Central memory CD8-positive, alpha-beta T cell (primary cell): ENCODE data around the gene DMGDH.
"Not testable (repeated sequence)": the region's sequence is repeated elsewhere in the genome, so short reads cannot be mapped to it uniquely, and the experiment has no call there.

Experiments used
- ATAC-seq: fragments of 150-1000 bp; cut with Tn5 transposase; replicated peaks from 2 replicates; pipeline ENCODE4 v1.10.0; 2022; ENCODE audit warnings: mild to moderate bottlenecking, moderate FRiP score, moderate number of reproducible peaks; ENCODE audit not compliant: poor library complexity, severe bottlenecking; ENCODE audit errors: extremely low read depth
- DNase-seq, 2 donors: peaks; one replicate each; pipeline ENCODE4 v3.0.0; 2021; ENCODE audit warnings: low spot score in 2 of 2
- H3K27ac Mint-ChIP-seq: one replicate; pipeline ENCODE4 v1.8.0; 2022; ENCODE audit warnings: low read depth, mild to moderate bottlenecking, moderate library complexity, mixed read lengths
- H3K27me3 Mint-ChIP-seq: one replicate; pipeline ENCODE4 v1.8.0; 2022; ENCODE audit warnings: mixed read lengths
- H3K36me3 Mint-ChIP-seq: one replicate; pipeline ENCODE4 v1.8.0; 2022; ENCODE audit warnings: mild to moderate bottlenecking, moderate library complexity, mixed read lengths; ENCODE audit not compliant: insufficient read depth
- H3K4me1 Mint-ChIP-seq: one replicate; pipeline ENCODE4 v1.8.0; 2022; ENCODE audit warnings: mixed read lengths
- H3K4me3 Mint-ChIP-seq: one replicate; pipeline ENCODE4 v1.8.0; 2022; ENCODE audit warnings: mild to moderate bottlenecking, moderate library complexity, mixed read lengths
- H3K9me3 Mint-ChIP-seq: one replicate; pipeline ENCODE4 v1.8.0; 2022; ENCODE audit warnings: mixed read lengths

Gene DMGDH

GRCh38 chr5:78997090-78997489 lies 72.4 kb downstream of the DMGDH start:
- peaks cover 36% of the 10 kb centered on the region for H3K27me3 Mint-ChIP-seq
- no peaks in the 10 kb centered on the region for H3K4me1 Mint-ChIP-seq
- no peaks in the 10 kb centered on the region for H3K9me3 Mint-ChIP-seq
- ATAC-seq (no peak), DNase-seq (no peak)
- H3K4me3 Mint-ChIP-seq: no peak overlapping the region
- no peaks in the 10 kb centered on the region for H3K36me3 Mint-ChIP-seq
- no peak overlapping the region for H3K27ac Mint-ChIP-seq

- H3K9me3 Mint-ChIP-seq: no peaks in the 10 kb centered on the region
- H3K27me3 Mint-ChIP-seq: peaks cover 21% of the 10 kb centered on the region
- H3K4me1 Mint-ChIP-seq: no peaks in the 10 kb centered on the region
- no peak for ATAC-seq
- H3K27ac Mint-ChIP-seq: no peak overlapping the region
- no peak for DNase-seq
- H3K4me3 Mint-ChIP-seq: no peak overlapping the region
- H3K36me3 Mint-ChIP-seq: no peaks in the 10 kb centered on the region
Observed at GRCh38 chr5:78995521-78996007, 73.9 kb downstream of the DMGDH start.

- H3K4me3 Mint-ChIP-seq: no peak overlapping the region
- no peaks in the 10 kb centered on the region for H3K36me3 Mint-ChIP-seq
Observed at GRCh38 chr5:78993165-78993564, 76.3 kb downstream of the DMGDH start.

GRCh38 chr5:78992146-78992545 lies 77.3 kb downstream of the DMGDH start:
- Mint-ChIP-seq H3K27ac (no peak overlapping the region), H3K27me3 (no peaks in the 10 kb centered on the region), H3K4me3 (no peak overlapping the region), H3K4me1 (no peaks in the 10 kb centered on the region), H3K9me3 (no peaks in the 10 kb centered on the region), H3K36me3 (no peaks in the 10 kb centered on the region)
- ATAC-seq: no peak
- DNase-seq: no peak

More at GRCh38 chr5:78993165-78993564, 76.3 kb downstream of the DMGDH start:
- Mint-ChIP-seq H3K4me1 (no peaks in the 10 kb centered on the region), H3K27ac (no peak overlapping the region), H3K27me3 (peaks cover 4% of the 10 kb centered on the region), H3K9me3 (no peaks in the 10 kb centered on the region)
- DNase-seq (no peak), ATAC-seq (no peak)

GRCh38 chr5:78989080-78989479 lies 80.4 kb downstream of the DMGDH start:
- DNase-seq (no peak), ATAC-seq (no peak)
- H3K4me1 Mint-ChIP-seq: peaks cover 9% of the 10 kb centered on the region
- peaks cover 9% of the 10 kb centered on the region for H3K36me3 Mint-ChIP-seq
- no peaks in the 10 kb centered on the region for H3K9me3 Mint-ChIP-seq
- no peak overlapping the region for H3K27ac Mint-ChIP-seq
- H3K27me3 Mint-ChIP-seq: no peaks in the 10 kb centered on the region
- no peak overlapping the region for H3K4me3 Mint-ChIP-seq

- ATAC-seq (peak; percentile 31), DNase-seq (peak in 1 of 2 donors; percentile 21)
- Mint-ChIP-seq H3K9me3 (no peaks in the 10 kb centered on the region), H3K27me3 (no peaks in the 10 kb centered on the region), H3K4me3 (peak overlapping the region; percentile 86), H3K36me3 (peaks cover 9% of the 10 kb centered on the region), H3K27ac (peak overlapping the region; percentile 92), H3K4me1 (peaks cover 23% of the 10 kb centered on the region)
Observed at GRCh38 chr5:78985725-78986223, 83.7 kb downstream of the DMGDH start.

GRCh38 chr5:78985116-78985724 lies 84.3 kb downstream of the DMGDH start, which contains the start of gene ARSB:
Gene ARSB, minus strand, starts transcription at chr5:78985310. Its CDS starts 62 bp downstream, at chr5:78985248.
- peak in 1 of 2 donors; percentile 25 for DNase-seq
- H3K4me3 Mint-ChIP-seq: peak within 1 kb of the TSS; percentile 86
- H3K36me3 Mint-ChIP-seq: peaks cover 9% of the 10 kb centered on the region
- no peaks in the 10 kb centered on the region for H3K27me3 Mint-ChIP-seq
- peak; percentile 38 for ATAC-seq
- H3K4me1 Mint-ChIP-seq: peaks cover 23% of the 10 kb centered on the region
- no peaks in the 10 kb centered on the region for H3K9me3 Mint-ChIP-seq
- peak within 1 kb of the TSS; percentile 92 for H3K27ac Mint-ChIP-seq

GRCh38 chr5:78984439-78985115 lies 84.9 kb downstream of the DMGDH start:
- H3K4me3 Mint-ChIP-seq: peak overlapping the region; percentile 86
- no peaks in the 10 kb centered on the region for H3K9me3 Mint-ChIP-seq
- DNase-seq (peak; percentile 52 to 53), ATAC-seq (peak; percentile 69)
- H3K27me3 Mint-ChIP-seq: no peaks in the 10 kb centered on the region
- H3K27ac Mint-ChIP-seq: peak overlapping the region; percentile 92
- peaks cover 23% of the 10 kb centered on the region for H3K4me1 Mint-ChIP-seq
- H3K36me3 Mint-ChIP-seq: peaks cover 9% of the 10 kb centered on the region

GRCh38 chr5:78983601-78984438 lies 85.7 kb downstream of the DMGDH start:
- no peaks in the 10 kb centered on the region for H3K9me3 Mint-ChIP-seq
- DNase-seq (no peak), ATAC-seq (peak; percentile 2)
- H3K36me3 Mint-ChIP-seq: peaks cover 9% of the 10 kb centered on the region
- H3K4me3 Mint-ChIP-seq: peak overlapping the region; percentile 86
- H3K27me3 Mint-ChIP-seq: no peaks in the 10 kb centered on the region
- peaks cover 23% of the 10 kb centered on the region for H3K4me1 Mint-ChIP-seq
- H3K27ac Mint-ChIP-seq: peak overlapping the region; percentile 92

- Mint-ChIP-seq H3K4me1 (peaks cover 23% of the 10 kb centered on the region), H3K27ac (peak overlapping the region; percentile 92), H3K4me3 (peak overlapping the region; percentile 86)
- ATAC-seq, H3K27me3 Mint-ChIP-seq, DNase-seq, H3K9me3 Mint-ChIP-seq, H3K36me3 Mint-ChIP-seq: not testable (repeated sequence)
Observed at GRCh38 chr5:78983194-78983593, 86.3 kb downstream of the DMGDH start.

GRCh38 chr5:78979909-78980308 lies 89.6 kb downstream of the DMGDH start:
- Mint-ChIP-seq H3K27me3 (no peaks in the 10 kb centered on the region), H3K4me1 (peaks cover 22% of the 10 kb centered on the region), H3K27ac (no peak overlapping the region), H3K9me3 (no peaks in the 10 kb centered on the region), H3K4me3 (no peak overlapping the region), H3K36me3 (peaks cover 8% of the 10 kb centered on the region)
- ATAC-seq (no peak), DNase-seq (no peak)

- Mint-ChIP-seq H3K9me3 (no peaks in the 10 kb centered on the region), H3K4me1 (peaks cover 22% of the 10 kb centered on the region), H3K27ac (no peak overlapping the region), H3K4me3 (no peak overlapping the region), H3K27me3 (no peaks in the 10 kb centered on the region), H3K36me3 (peaks cover 3% of the 10 kb centered on the region)
- ATAC-seq (no peak), DNase-seq (no peak)
Observed at GRCh38 chr5:78979117-78979742, 90.2 kb downstream of the DMGDH start.
